Mammary epithelial cell (primary cell): Measurements from ENCODE around the gene TIMP1.

Source experiments
- CTCF ChIP-seq, 2 donors: IDR thresholded peaks in 1 of 2; conservative IDR thresholded peaks in 1 of 2; 2 replicates each; pipeline ENCODE4 v1.5.1; 2011 to 2012; ENCODE audit warnings: inconsistent platforms in 2 of 2, low read length in 2 of 2, mild to moderate bottlenecking in 2 of 2, control low read depth in 1 of 2, low read depth in 1 of 2; ENCODE audit not compliant: insufficient read depth in 1 of 2; ENCODE audit errors: extremely low read depth in 1 of 2
- EZH2 ChIP-seq: IDR thresholded peaks from 2 replicates; pipeline ENCODE4 v1.6.1; 2012; ENCODE audit warnings: low read length, inconsistent platforms, borderline replicate concordance

DNA sequence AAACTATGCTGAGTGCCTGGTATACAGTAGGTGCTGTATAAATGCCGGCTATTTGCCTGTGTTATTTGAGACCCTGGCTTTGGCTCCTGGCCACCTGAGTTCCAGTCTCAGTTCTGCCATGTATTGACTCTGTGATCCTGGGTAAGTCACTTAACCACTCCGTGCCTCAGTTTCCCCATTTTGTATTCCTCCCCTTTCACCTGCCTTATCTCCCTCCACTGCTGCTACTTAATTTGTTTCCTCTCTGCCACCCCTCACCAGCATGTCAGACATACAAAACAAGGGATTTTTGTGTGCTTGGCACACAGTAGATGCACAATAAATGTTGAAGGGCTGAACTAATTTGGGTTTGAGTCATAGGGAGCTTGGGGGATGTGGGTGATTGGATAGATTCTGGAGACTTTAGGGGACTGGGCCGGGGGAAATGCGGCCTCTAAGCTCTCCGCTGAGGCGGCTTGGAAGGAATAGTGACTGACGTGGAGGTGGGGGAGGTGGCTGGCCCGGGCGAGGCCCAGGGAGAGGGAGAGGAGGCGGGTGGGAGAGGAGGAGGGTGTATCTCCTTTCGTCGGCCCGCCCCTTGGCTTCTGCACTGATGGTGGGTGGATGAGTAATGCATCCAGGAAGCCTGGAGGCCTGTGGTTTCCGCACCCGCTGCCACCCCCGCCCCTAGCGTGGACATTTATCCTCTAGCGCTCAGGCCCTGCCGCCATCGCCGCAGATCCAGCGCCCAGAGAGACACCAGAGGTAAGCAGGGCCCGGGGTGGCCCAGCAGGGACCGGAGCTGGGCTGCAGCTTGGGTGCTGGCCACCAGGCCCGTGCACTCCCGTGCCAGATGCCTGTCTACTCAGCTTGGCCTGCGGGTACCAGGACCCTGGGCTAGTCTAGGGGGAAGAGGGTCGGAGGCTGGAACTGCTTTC lies at the start of gene TIMP1:
- TF ChIP-seq EZH2 (no peak), CTCF (conservative IDR thresholded peaks at IDR 0.05 in 1 of 2, IDR thresholded peaks at IDR 0.05 in 1 of 2; ENCODE audit: extremely low read depth in 1 of 2, insufficient read depth in 1 of 2, low read depth in 1 of 2, low read length in 2 of 2) (no peak)
